HEK293 (cell line): ENCODE results near the gene C1QL4.

Source experiments
- CTCF ChIP-seq: fragments of 450-650 bp; formaldehyde crosslinking; IDR thresholded peaks from 2 replicates; pipeline ENCODE4 v1.5.1; 2016; ENCODE audit warnings: missing biosample characterization, missing genetic modification characterization
- GLIS1 ChIP-seq: fragments of 450-650 bp; formaldehyde crosslinking; IDR thresholded peaks from 2 replicates; pipeline ENCODE4 v1.5.1; 2016; ENCODE audit warnings: missing biosample characterization, missing genetic modification characterization
- KLF10 ChIP-seq: fragments of 450-650 bp; IDR thresholded peaks from 2 replicates; pipeline ENCODE4 v1.5.1; 2018; ENCODE audit warnings: missing biosample characterization, mild to moderate bottlenecking, missing genetic modification characterization
- MZF1 ChIP-seq: fragments of 450-650 bp; formaldehyde crosslinking; IDR thresholded peaks from 2 replicates; pipeline ENCODE4 v1.5.1; 2017; ENCODE audit warnings: missing biosample characterization, missing genetic modification characterization, borderline replicate concordance
- REST ChIP-seq: fragments of 450-650 bp; formaldehyde crosslinking; IDR thresholded peaks from 2 replicates; pipeline ENCODE4 v1.5.1; 2016; ENCODE audit warnings: missing biosample characterization, missing genetic modification characterization
- ZBTB26 ChIP-seq: fragments of 450-650 bp; formaldehyde crosslinking; optimal IDR thresholded peaks from 2 replicates; pipeline ENCODE3; 2016; ENCODE audit warnings: missing biosample characterization, mild to moderate bottlenecking, missing genetic modification characterization
- ZFP37 ChIP-seq: fragments of 450-650 bp; formaldehyde crosslinking; IDR thresholded peaks from 2 replicates; pipeline ENCODE4 v1.5.1; 2016; ENCODE audit warnings: missing biosample characterization, missing genetic modification characterization
- ZNF324 ChIP-seq: fragments of 450-650 bp; formaldehyde crosslinking; IDR thresholded peaks from 2 replicates; pipeline ENCODE4 v1.5.1; 2016; ENCODE audit warnings: missing biosample characterization, missing genetic modification characterization
- ZNF404 ChIP-seq: fragments of 450-650 bp; formaldehyde crosslinking; IDR thresholded peaks from 2 replicates; pipeline ENCODE4 v1.5.1; 2017; ENCODE audit warnings: missing biosample characterization, missing genetic modification characterization
- ZNF596 ChIP-seq: fragments of 450-650 bp; IDR thresholded peaks from 2 replicates; pipeline ENCODE4 v1.5.0; 2018; ENCODE audit warnings: missing biosample characterization, mild to moderate bottlenecking, missing genetic modification characterization, moderate library complexity
- ZNF776 ChIP-seq: fragments of 450-650 bp; formaldehyde crosslinking; IDR thresholded peaks from 2 replicates; pipeline ENCODE4 v1.5.0; 2017; ENCODE audit warnings: missing biosample characterization, missing genetic modification characterization, borderline replicate concordance
- TF ChIP-seq, protein P1 (sequence below): fragments of 450-650 bp; formaldehyde crosslinking; IDR thresholded peaks from 2 replicates; pipeline ENCODE4 v1.5.1; 2016; ENCODE audit warnings: missing biosample characterization, missing genetic modification characterization, low read depth
- TF ChIP-seq, protein P2 (sequence below): fragments of 450-650 bp; formaldehyde crosslinking; IDR thresholded peaks from 2 replicates; pipeline ENCODE4 v1.5.1; 2016; ENCODE audit warnings: missing biosample characterization, missing genetic modification characterization
- TF ChIP-seq, protein P3 (sequence below): fragments of 450-650 bp; IDR thresholded peaks from 2 replicates; pipeline ENCODE4 v1.5.1; 2018; ENCODE audit warnings: missing biosample characterization, mild to moderate bottlenecking, missing genetic modification characterization

GRCh38 chr12:49369411-49370145 lies 32.6 kb upstream of the C1QL4 start:
- TF ChIP-seq CTCF (tag by site-specific recombination) (peak; percentile 18; the same call in 1 of the 2 replicates), KLF10 (tag by site-specific recombination) (no peak), ZNF404 (tag by site-specific recombination) (no peak), REST (no peak), ZNF596 (tag by site-specific recombination) (no peak), ZFP37 (no peak), MZF1 (tag by site-specific recombination) (no peak), GLIS1 (tag by site-specific recombination) (no peak), ZNF324 (tag by site-specific recombination) (no peak), ZNF776 (tag by site-specific recombination) (no peak), ZBTB26 (tag by site-specific recombination) (no peak)
- TF ChIP-seq, protein P1, sequence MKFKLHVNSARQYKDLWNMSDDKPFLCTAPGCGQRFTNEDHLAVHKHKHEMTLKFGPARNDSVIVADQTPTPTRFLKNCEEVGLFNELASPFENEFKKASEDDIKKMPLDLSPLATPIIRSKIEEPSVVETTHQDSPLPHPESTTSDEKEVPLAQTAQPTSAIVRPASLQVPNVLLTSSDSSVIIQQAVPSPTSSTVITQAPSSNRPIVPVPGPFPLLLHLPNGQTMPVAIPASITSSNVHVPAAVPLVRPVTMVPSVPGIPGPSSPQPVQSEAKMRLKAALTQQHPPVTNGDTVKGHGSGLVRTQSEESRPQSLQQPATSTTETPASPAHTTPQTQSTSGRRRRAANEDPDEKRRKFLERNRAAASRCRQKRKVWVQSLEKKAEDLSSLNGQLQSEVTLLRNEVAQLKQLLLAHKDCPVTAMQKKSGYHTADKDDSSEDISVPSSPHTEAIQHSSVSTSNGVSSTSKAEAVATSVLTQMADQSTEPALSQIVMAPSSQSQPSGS (tag by site-specific recombination): no peak
- TF ChIP-seq, protein P2, sequence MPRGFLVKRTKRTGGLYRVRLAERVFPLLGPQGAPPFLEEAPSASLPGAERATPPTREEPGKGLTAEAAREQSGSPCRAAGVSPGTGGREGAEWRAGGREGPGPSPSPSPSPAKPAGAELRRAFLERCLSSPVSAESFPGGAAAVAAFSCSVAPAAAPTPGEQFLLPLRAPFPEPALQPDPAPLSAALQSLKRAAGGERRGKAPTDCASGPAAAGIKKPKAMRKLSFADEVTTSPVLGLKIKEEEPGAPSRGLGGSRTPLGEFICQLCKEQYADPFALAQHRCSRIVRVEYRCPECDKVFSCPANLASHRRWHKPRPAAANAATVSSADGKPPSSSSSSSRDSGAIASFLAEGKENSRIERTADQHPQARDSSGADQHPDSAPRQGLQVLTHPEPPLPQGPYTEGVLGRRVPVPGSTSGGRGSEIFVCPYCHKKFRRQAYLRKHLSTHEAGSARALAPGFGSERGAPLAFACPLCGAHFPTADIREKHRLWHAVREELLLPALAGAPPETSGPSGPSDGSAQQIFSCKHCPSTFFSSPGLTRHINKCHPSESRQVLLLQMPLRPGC: no peak
- TF ChIP-seq, protein P3, sequence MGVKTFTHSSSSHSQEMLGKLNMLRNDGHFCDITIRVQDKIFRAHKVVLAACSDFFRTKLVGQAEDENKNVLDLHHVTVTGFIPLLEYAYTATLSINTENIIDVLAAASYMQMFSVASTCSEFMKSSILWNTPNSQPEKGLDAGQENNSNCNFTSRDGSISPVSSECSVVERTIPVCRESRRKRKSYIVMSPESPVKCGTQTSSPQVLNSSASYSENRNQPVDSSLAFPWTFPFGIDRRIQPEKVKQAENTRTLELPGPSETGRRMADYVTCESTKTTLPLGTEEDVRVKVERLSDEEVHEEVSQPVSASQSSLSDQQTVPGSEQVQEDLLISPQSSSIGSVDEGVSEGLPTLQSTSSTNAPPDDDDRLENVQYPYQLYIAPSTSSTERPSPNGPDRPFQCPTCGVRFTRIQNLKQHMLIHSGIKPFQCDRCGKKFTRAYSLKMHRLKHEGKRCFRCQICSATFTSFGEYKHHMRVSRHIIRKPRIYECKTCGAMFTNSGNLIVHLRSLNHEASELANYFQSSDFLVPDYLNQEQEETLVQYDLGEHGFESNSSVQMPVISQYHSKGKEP: no peak
